GM12801 (cell line): ENCODE measurements around the gene ALDOC.

Source experiments
- CTCF ChIP-seq: IDR thresholded peaks from one replicate; pipeline ENCODE4 v1.5.1; 2011; ENCODE audit warnings: control low read depth; ENCODE audit not compliant: insufficient read length; ENCODE audit errors: extremely low read depth

Gene ALDOC

DNA sequence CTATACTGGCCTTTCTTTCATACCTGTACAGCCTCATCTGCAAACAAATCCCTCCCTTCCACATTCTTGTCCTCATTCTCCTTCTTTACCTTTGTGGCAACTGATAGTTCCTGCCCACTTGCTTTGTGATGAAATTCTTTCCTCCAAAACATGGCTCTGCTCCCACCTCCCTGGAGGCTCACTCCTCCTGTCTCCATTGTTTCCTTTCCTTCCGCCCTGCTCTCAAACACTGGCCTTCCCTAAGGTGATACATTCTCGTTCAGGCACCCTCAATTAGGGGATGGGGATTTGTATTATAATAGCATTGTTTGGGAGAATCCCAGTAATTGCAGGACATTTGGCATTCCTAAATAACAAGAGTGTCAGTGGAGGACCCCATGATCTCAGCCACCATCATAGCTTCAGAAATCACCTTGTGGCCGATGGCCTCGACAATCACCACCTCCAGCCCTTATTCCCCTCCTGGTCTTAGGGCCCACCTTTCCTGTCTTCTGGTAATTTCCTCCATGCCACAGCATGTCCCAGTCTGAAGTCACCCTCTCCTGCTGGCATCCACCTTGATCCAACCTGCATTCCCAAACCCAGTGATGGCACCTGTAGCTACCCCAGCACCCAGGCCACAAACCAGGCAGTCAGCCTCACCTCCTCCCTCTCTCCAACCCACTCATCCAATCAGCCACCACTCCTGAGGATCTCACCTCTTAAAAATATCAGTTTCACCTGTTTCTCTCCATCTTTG, 32.1 kb downstream of the ALDOC start:
- no peak for TF ChIP-seq CTCF

DNA sequence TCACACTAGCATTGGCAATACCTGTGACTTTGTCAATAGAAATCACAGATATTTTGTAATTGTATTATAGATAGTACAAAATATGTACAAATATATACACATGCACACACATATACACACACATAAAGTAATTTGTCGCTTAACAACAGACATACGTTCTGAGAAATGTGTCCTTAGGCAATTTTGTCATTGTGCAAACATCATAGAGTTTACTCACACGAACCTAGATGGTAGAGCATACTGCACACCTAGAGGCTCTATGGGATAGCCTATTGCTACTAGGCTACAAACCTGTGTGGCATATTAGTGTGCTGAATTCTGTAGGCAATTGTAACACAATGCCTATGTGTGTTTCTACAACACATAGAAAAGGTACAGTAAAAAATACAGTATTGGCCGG, 35.3 kb downstream of the ALDOC start:
- TF ChIP-seq CTCF: no peak

- no peak for TF ChIP-seq CTCF
Observed at GRCh38 chr17:28540231-28540630, 36.5 kb downstream of the ALDOC start.

DNA sequence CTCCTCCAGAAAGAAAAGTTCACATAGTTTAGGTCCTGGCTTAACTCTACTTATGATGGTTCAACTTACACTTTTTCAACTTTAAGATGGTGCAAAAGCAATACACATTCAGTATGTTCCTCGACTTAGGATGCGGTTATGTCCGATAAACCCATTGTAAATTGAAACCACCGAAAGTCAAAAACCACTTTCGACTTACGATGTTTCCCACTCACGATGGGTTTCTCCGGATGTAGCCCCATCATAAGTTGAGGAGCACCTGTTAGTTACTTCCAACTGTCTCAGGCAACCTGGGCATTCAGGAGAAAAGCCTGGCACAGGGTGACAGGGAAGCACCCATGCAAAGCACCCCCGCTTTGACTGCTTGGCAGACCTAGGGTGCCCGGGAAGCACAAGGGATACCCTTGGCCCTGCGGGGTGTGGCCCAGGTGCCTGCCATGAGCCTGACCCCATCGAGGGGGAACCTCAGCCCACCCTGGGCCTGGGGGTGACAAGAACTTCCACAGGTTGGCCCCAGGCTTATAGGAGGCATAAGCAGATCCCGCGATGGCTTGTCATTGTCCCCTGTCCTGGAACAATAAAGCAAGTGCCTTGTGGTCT, 38.3 kb downstream of the ALDOC start:
- no peak for TF ChIP-seq CTCF

DNA sequence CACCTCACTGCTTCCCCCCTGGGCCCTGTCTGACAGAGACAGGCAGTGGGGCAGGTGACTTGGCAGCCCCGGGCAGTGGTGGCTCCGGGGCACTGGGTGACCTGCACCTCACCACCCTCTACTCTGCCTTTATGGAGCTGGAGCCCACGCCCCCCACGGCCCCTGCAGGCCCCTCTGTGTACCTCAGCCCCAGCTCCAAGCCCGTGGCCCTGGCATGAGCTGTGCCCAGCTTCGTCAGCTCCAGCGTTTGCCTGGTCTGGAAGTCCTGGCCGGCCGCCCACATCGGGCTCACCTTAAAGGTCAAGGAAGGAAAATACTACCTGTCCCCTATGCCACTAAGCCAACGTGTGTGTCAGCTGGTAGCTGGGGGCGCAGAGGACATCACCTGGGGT, 39.5 kb downstream of the ALDOC start:
- TF ChIP-seq CTCF: no peak

DNA sequence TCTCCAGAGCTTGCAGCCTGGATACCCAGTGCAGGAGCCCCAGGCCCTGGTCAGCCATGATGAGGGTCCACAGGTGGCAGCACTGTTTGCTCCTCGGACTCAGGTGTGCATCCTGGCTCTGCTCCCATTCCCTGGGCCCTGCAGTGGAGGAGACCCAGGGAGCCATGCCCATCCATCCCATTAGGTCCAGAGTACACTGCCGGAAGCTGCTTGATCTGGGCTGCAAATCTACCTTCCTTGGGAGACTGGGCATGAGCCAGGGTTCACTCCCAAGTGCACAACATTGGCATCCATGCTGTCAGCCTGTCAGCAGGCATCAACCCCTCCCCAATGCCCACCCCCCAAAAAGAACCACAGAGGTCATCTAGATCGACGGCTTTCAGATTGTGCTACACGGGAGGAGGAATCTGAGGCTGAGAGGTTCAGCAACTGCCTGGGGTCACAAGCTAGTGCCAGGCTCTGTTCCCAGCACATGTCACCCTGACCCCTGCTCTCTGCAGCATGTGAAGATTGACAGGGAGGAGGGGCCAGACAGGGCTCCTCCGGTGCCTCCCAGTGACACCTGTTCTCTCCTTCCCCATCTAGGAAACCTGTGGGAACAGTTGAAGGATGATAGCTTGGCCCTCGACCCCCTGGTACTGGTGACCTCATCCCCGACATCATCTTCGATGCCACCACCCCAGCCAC, 40.0 kb downstream of the ALDOC start:
- no peak for TF ChIP-seq CTCF

- no peak for TF ChIP-seq CTCF
Observed at GRCh38 chr17:28534740-28535375, 41.8 kb downstream of the ALDOC start.
